ENCODE measurements around the gene CELSR2.
A peak's percentile ranks its signal among the peaks of the same experiment; 100 is the strongest.

The CELSR2 gene

GRCh38 chr1:109252893-109253802, 3.8 kb downstream of the CELSR2 start:
- DNase-seq: no peak

GRCh38 chr1:109253803-109254620, 4.7 kb downstream of the CELSR2 start:
- DNase-seq: no peak

GRCh38 chr1:109254621-109255096, 5.3 kb downstream of the CELSR2 start:
- no peak for DNase-seq

GRCh38 chr1:109255097-109255651, 5.8 kb downstream of the CELSR2 start:
- no peak for DNase-seq

GRCh38 chr1:109255678-109256077, 6.3 kb downstream of the CELSR2 start:
- DNase-seq: no peak

- DNase-seq: no peak
These were observed 6.7 kb downstream of the CELSR2 start for GRCh38 chr1:109256085-109256484.

- DNase-seq: no peak
These were observed 7.8 kb downstream of the CELSR2 start for GRCh38 chr1:109256971-109257681.

GRCh38 chr1:109257682-109258421, 8.5 kb downstream of the CELSR2 start:
- no peak for DNase-seq

GRCh38 chr1:109258481-109259466, 9.4 kb downstream of the CELSR2 start:
- no peak for DNase-seq

- DNase-seq: no peak
These were observed 10.6 kb downstream of the CELSR2 start for GRCh38 chr1:109259674-109260557.

- DNase-seq: no peak
These were observed 11.7 kb downstream of the CELSR2 start for GRCh38 chr1:109261006-109261405.

GRCh38 chr1:109261578-109261977, 12.2 kb downstream of the CELSR2 start:
- no peak for DNase-seq

GRCh38 chr1:109262231-109263055, 13.1 kb downstream of the CELSR2 start:
- DNase-seq: no peak

- DNase-seq: no peak
These were observed 13.9 kb downstream of the CELSR2 start for GRCh38 chr1:109263234-109263596.

- peak; percentile 87 to 88 for DNase-seq
These were observed 14.4 kb downstream of the CELSR2 start for GRCh38 chr1:109263597-109264378.

GRCh38 chr1:109264379-109264755, 15.0 kb downstream of the CELSR2 start:
- DNase-seq: no peak

GRCh38 chr1:109265016-109265415, 15.7 kb downstream of the CELSR2 start:
- no peak for DNase-seq

GRCh38 chr1:109265741-109266330, 16.5 kb downstream of the CELSR2 start:
- no peak for DNase-seq

Measured in stimulated activated CD4-positive, alpha-beta T cell treated with anti-CD3 and anti-CD28 coated beads, Interleukin-2, amount 100 ng/mL, for 48 hours (primary cell).